Measurements from ENCODE around the gene RBM12.

- TF ChIP-seq, protein P1, sequence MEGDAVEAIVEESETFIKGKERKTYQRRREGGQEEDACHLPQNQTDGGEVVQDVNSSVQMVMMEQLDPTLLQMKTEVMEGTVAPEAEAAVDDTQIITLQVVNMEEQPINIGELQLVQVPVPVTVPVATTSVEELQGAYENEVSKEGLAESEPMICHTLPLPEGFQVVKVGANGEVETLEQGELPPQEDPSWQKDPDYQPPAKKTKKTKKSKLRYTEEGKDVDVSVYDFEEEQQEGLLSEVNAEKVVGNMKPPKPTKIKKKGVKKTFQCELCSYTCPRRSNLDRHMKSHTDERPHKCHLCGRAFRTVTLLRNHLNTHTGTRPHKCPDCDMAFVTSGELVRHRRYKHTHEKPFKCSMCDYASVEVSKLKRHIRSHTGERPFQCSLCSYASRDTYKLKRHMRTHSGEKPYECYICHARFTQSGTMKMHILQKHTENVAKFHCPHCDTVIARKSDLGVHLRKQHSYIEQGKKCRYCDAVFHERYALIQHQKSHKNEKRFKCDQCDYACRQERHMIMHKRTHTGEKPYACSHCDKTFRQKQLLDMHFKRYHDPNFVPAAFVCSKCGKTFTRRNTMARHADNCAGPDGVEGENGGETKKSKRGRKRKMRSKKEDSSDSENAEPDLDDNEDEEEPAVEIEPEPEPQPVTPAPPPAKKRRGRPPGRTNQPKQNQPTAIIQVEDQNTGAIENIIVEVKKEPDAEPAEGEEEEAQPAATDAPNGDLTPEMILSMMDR (conservative IDR thresholded peaks at IDR 0.05; ENCODE audit: low read length): no peak
- no peak for TF ChIP-seq EZH2phosphoT487 (IDR thresholded peaks at IDR 0.05; ENCODE audit: borderline replicate concordance, low read depth, low read length)
Observed at GRCh38 chr20:35636095-35636494, 28.6 kb downstream of the RBM12 start.

All from OCI-LY7 (cell line).